ENCODE data around the gene HSF5. TPM values are rescaled to one million over a fixed set of nuclear protein-coding genes. Genes with fewer than 3 reads are reported as not detected.

HSF5 gene
- total RNA-seq, 1 donor from 2014 or later = 0.20 TPM

Other genes with a start within 250 kb of the HSF5 start
- not detected for gene LPO, start 249.8 kb downstream of the HSF5 start, total RNA-seq
- 0.35 TPM for gene MPO, start 207.5 kb downstream of the HSF5 start, total RNA-seq
- gene TSPOAP1, start 159.6 kb downstream of the HSF5 start, total RNA-seq = 21.0 TPM
- gene SUPT4H1, start 136.2 kb downstream of the HSF5 start, total RNA-seq = 82.4 TPM
- 7.5 TPM for gene RNF43, start 70.9 kb downstream of the HSF5 start, total RNA-seq
- 40.9 TPM for gene MTMR4, start 26.2 kb upstream of the HSF5 start, total RNA-seq
- gene TEX14, start 203.6 kb upstream of the HSF5 start, total RNA-seq = 1.3 TPM
- 15.3 TPM for gene RAD51C, start 204.2 kb upstream of the HSF5 start, total RNA-seq